Mesothelial cell of epicardium (in vitro differentiated cells): ENCODE results near the gene USP32. TPM values are rescaled to one million over a fixed set of nuclear protein-coding genes. Genes with fewer than 3 reads are reported as not detected.

Experiments
- DNase-seq, 2 experiments: peaks; one replicate each; pipeline ENCODE4 v3.0.0; 2021; ENCODE audit warnings: low spot score in 2 of 2; ENCODE audit not compliant: unreplicated experiment in 2 of 2
- H3K27ac Mint-ChIP-seq: 2 replicates; pipeline ENCODE4 v1.8.0; 2021; ENCODE audit warnings: mixed read lengths
- H3K27me3 Mint-ChIP-seq: 2 replicates; pipeline ENCODE4 v1.8.0; 2021; ENCODE audit warnings: low read depth, mixed read lengths
- H3K36me3 Mint-ChIP-seq: 2 replicates; pipeline ENCODE4 v1.8.0; 2021; ENCODE audit warnings: mixed read lengths
- H3K4me1 Mint-ChIP-seq: 2 replicates; pipeline ENCODE4 v1.8.0; 2021; ENCODE audit warnings: mixed read lengths
- H3K4me3 Mint-ChIP-seq: 2 replicates; pipeline ENCODE4 v1.8.0; 2021; ENCODE audit warnings: mild to moderate bottlenecking, moderate library complexity, mixed read lengths
- H3K9me3 Mint-ChIP-seq: 2 replicates; pipeline ENCODE4 v1.8.0; 2021; ENCODE audit warnings: mixed read lengths
- total RNA-seq: library from RNA; stranded (reverse); gene quantifications from 3 replicates; pipeline ENCODE4 v1.2.1, GENCODE V29; 2021
- TF ChIP-seq, protein P1 (sequence below): fragments of 200-600 bp; sonication (generic); IDR thresholded peaks from one replicate; pipeline ENCODE4 v1.5.0; 2021; ENCODE audit warnings: antibody characterized with exemption; ENCODE audit not compliant: unreplicated experiment

Gene USP32
- total RNA-seq, 1 donor from 2014 or later = 48.4 TPM

- H3K9me3 Mint-ChIP-seq = no peaks in the 10 kb centered on the region
- H3K27me3 Mint-ChIP-seq = no peaks in the 10 kb centered on the region
- no peak overlapping the region for H3K4me3 Mint-ChIP-seq
- H3K36me3 Mint-ChIP-seq = peaks cover 7% of the 10 kb centered on the region
- H3K27ac Mint-ChIP-seq = no peak overlapping the region
- TF ChIP-seq, protein P1, sequence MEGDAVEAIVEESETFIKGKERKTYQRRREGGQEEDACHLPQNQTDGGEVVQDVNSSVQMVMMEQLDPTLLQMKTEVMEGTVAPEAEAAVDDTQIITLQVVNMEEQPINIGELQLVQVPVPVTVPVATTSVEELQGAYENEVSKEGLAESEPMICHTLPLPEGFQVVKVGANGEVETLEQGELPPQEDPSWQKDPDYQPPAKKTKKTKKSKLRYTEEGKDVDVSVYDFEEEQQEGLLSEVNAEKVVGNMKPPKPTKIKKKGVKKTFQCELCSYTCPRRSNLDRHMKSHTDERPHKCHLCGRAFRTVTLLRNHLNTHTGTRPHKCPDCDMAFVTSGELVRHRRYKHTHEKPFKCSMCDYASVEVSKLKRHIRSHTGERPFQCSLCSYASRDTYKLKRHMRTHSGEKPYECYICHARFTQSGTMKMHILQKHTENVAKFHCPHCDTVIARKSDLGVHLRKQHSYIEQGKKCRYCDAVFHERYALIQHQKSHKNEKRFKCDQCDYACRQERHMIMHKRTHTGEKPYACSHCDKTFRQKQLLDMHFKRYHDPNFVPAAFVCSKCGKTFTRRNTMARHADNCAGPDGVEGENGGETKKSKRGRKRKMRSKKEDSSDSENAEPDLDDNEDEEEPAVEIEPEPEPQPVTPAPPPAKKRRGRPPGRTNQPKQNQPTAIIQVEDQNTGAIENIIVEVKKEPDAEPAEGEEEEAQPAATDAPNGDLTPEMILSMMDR = no peak
- no peak for DNase-seq
- no peaks in the 10 kb centered on the region for H3K4me1 Mint-ChIP-seq
Measured at GRCh38 chr17:60372790-60373483, 19.0 kb downstream of the USP32 start.

DNA sequence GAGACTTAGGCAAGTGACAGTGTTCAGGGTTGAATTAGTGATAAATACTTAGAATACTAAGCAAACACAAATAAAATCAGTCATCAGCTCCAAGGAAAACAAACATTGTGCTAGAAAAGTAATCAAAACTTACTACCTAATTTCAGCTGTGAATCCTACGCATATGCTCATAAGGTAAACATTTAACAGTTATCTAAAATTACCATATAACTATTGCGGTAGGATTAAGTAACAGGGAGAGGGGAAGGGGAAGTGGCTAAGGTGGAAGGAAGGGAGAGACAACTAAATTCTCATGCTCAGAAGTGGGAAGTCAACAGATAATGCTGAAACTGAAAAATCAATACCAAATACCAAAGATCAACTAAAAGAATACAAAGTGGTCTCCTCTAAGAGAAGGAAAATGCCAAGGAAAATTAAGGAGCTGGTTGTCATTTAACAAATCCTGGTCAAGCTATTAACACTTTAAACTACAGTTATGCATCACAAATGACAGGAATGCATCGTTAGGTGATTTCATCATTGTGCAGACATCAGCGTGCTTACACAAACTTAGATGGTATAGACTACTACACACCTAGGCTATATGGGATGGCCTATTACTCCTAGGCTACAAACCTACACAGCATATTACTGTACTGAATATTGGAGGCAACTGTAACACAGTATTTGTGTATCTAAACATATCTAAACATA lies 20.0 kb downstream of the USP32 start:
- H3K27ac Mint-ChIP-seq = peak overlapping the region; percentile 2

GRCh38 chr17:60371416-60371815 lies 20.5 kb downstream of the USP32 start:
- peaks cover 4% of the 10 kb centered on the region for H3K36me3 Mint-ChIP-seq
- TF ChIP-seq, protein P1 = no peak
- no peak for DNase-seq
- H3K4me3 Mint-ChIP-seq = no peak overlapping the region
- no peaks in the 10 kb centered on the region for H3K9me3 Mint-ChIP-seq
- no peak overlapping the region for H3K27ac Mint-ChIP-seq
- H3K27me3 Mint-ChIP-seq = no peaks in the 10 kb centered on the region
- H3K4me1 Mint-ChIP-seq = no peaks in the 10 kb centered on the region

More for the DNA sequence above, 20.0 kb downstream of the USP32 start:
- no peaks in the 10 kb centered on the region for H3K9me3 Mint-ChIP-seq
- no peak for DNase-seq
- H3K27me3 Mint-ChIP-seq = no peaks in the 10 kb centered on the region
- TF ChIP-seq, protein P1 = no peak
- H3K4me1 Mint-ChIP-seq = no peaks in the 10 kb centered on the region
- peaks cover 6% of the 10 kb centered on the region for H3K36me3 Mint-ChIP-seq
- H3K4me3 Mint-ChIP-seq = no peak overlapping the region

GRCh38 chr17:60369727-60370126 lies 22.2 kb downstream of the USP32 start:
- no peaks in the 10 kb centered on the region for H3K9me3 Mint-ChIP-seq
- TF ChIP-seq, protein P1 = no peak
- H3K27ac Mint-ChIP-seq = no peak overlapping the region
- no peaks in the 10 kb centered on the region for H3K4me1 Mint-ChIP-seq
- H3K27me3 Mint-ChIP-seq = no peaks in the 10 kb centered on the region
- peaks cover 3% of the 10 kb centered on the region for H3K36me3 Mint-ChIP-seq
- no peak overlapping the region for H3K4me3 Mint-ChIP-seq
- DNase-seq = no peak

GRCh38 chr17:60363700-60364405 lies 28.1 kb downstream of the USP32 start:
- TF ChIP-seq, protein P1 = no peak
- Mint-ChIP-seq H3K27ac (no peak overlapping the region), H3K4me1 (peaks cover 4% of the 10 kb centered on the region), H3K9me3 (peaks cover 3% of the 10 kb centered on the region), H3K4me3 (no peak overlapping the region), H3K27me3 (no peaks in the 10 kb centered on the region), H3K36me3 (no peaks in the 10 kb centered on the region)
- no peak for DNase-seq
